RKO (cell line): ENCODE data around the gene MRRF.

ENCODE experiments used
- DNase-seq: peaks from one replicate; pipeline ENCODE4 v3.0.0-alpha.2; 2016; ENCODE audit warnings: low spot score

Gene MRRF, protein sequence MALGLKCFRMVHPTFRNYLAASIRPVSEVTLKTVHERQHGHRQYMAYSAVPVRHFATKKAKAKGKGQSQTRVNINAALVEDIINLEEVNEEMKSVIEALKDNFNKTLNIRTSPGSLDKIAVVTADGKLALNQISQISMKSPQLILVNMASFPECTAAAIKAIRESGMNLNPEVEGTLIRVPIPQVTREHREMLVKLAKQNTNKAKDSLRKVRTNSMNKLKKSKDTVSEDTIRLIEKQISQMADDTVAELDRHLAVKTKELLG

DNA sequence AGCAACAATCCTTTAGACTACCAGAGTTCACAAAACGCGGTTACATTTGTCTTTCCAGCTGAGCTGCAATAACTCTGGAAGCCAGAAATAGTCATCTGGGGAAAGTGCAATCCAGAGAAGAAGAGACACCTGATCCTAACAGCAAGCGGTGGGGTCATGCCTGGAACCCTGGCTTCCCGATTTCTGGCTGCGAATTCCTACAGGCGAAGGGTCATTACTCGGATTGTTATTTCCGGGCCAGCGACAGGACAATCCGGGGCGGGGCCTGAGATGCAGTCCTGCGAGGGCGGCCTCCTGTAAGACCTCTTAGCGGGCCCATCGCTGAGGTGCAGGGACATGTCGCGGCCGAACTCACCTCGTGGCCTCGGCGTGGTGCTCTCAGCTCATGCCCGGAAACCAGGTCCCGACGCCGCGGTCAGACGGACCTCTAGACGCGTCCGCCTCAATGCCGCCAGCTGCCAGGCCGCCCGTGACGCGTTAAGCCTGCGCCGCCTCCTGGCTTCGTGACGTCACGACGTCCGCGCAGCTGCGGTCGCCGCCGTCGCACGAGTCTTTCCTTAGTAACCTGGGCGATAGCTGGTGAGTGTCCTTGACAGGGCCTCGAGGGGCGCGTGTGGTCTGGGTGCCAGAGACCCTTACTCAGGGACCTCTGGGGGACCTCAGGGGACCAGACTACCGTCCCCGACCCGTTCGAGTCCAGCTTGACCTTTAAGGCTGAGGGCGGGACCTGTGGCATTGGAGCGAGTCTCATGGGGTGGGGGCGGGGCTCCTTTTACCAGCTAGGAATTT is at the start of gene MRRF, which contains the start of gene RBM18:
Gene MRRF (plus strand): TSS at position 523 of the 789 bp plus-strand sequence. CDS start 6,010 bp downstream, outside the sequence.
Gene RBM18 (minus strand): TSS at position 481 of the 789 bp plus-strand sequence. CDS start 3,348 bp downstream, outside the sequence.
- DNase-seq: peak; percentile 95

DNA sequence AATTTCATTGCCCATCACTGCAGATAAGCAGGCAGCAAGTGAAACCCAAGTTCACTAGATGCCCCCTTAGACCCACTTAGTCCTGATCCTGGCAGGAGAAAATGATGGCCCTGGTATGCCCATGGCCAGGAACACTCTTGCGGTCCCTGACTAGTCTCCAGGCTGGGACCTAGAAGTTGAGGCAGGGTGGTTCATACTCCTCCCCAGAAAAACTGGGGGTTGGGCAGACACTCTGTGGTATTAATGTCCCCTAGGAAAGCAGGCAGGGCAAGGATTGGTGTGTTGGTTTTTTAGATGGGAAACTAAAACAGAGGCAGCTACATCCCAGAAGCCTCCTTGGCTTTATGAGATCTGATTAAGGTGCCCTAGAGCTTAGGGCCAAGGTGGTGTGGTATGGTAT is 49.0 kb upstream of the MRRF start:
- no peak for DNase-seq

- DNase-seq: no peak
Observed at GRCh38 chr9:122216138-122216797, 48.4 kb upstream of the MRRF start.

DNA sequence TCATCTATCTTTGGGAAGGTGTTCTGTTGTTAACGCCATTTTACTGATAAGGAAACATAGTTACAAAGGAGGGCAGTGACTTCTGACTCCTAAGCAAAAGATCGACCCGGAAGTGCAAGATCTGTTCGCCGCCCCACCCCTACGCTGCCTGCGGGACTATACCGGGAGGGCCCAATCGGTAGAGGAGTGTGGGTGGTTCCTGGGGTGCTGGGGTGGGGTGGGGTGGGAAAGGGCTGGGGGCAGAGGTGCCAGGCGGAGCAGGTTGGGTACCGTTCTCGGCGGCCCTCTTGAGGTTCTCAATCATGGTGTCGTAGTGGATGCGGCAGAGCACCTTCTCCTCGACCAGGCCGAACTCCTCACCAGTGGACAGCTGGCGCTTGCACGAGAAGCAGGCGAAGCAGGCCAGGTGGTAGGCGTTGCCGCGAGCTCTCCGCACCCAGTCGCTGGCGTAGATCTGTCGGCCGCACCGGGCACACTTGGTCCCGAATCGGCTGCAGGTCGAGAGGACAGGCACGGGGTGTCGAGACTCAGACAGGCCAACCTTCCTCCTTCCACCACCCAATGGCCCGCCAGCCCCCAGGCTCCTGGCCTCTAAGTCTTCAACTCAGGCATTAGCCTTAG is 47.8 kb upstream of the MRRF start:
- no peak for DNase-seq

DNA sequence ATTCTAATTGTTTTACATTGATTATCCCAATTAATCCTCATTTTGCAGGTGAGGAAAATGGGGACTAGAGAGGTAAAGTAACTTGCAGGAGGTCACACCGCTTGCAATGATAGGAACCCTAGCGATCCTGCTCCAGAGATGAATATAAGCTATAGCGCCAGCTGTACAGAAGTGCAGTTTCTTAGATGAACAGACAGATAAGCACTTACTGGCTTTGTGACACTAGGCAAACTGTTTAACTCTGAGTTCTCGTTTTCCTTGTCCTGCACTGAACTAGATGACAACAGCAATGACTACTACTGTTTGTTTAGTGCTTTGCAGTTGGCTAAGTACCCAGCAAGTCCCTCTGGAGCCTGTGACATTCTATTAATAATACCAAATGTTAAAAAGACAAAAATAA is 47.0 kb upstream of the MRRF start:
- no peak for DNase-seq

DNA sequence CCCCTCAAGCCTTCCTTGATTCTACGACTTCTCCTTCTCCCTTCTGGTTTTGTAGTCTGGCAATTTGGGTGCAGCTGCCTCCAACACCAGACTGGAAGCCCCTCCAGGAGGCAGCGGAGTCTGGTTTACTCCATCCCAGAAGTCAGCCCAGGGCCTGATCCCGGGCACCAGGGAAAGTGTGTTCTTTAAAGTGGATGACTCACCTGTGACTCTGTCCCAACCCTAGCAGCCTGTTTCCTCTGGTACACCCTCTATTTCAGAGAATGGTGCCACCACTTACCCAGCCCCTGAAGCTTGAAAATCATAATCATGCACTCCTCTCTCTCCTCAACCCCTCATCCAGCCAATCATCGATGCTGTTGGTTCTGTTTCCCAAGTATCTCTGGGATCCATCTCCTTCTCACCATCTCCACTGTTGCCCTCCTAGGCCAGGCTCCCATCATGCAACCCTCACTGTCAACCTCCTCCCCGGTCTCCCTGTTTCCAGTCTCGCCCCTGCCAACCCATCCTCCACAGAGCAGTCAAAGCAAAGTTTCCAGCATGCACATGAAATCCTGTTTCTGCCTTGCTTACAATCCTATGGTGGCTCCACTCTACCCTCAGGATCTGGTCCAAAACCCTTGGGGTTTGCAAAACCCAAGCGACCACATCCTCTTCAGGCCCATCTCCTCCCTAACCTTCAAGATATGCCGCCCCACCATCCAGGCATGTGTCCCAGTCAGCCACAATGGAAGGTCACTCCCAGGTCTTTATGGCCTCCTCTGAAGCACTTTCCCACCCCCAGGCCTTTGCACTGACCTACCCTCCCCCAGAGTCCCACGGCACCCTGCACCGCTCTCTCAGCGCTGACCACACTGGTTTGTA is 46.4 kb upstream of the MRRF start:
- DNase-seq: peak; percentile 35

- DNase-seq: no peak
Observed at GRCh38 chr9:122218935-122219855, 45.5 kb upstream of the MRRF start.

DNA sequence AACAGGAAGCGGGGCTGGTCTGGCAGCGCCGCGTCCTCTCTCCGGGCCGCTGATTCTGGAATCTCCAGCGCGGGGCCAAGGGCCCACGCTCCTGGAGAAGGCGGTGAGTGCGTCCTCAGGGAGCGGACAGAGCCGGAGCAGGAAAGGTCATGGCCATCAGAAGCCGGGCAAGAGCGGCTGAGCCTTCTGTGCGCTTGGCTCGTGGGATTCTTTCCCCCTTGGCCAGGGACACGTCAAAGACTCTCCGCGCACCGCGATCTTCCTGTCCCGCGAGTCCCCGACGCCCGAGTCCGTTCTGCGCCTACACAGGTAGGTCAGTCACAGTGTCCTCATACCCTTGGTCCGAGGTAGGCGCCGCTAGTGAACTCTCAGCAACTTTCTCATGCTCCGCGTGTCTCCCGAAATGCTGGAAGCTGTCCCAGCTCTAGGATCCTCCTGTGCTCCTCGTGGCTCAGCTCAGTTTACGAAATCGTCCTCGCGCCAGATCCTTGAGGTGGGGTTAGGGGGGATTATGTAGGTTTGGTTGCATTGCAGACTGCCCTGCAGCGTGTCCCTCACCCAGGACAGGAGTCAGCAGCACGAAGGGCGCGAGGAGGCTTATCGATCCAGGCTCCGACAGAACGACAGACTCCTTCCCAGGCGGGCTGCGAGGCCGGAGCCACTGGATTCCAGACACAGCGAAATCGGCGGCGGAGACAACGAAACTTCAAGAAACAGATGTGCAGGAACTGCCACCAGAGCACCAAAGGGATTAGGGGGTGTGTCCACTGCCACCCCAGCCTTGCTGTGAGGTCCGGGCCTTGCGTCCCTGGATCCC is 44.6 kb upstream of the MRRF start:
- DNase-seq: no peak

GRCh38 chr9:122220673-122221182 is 44.0 kb upstream of the MRRF start:
- no peak for DNase-seq

DNA sequence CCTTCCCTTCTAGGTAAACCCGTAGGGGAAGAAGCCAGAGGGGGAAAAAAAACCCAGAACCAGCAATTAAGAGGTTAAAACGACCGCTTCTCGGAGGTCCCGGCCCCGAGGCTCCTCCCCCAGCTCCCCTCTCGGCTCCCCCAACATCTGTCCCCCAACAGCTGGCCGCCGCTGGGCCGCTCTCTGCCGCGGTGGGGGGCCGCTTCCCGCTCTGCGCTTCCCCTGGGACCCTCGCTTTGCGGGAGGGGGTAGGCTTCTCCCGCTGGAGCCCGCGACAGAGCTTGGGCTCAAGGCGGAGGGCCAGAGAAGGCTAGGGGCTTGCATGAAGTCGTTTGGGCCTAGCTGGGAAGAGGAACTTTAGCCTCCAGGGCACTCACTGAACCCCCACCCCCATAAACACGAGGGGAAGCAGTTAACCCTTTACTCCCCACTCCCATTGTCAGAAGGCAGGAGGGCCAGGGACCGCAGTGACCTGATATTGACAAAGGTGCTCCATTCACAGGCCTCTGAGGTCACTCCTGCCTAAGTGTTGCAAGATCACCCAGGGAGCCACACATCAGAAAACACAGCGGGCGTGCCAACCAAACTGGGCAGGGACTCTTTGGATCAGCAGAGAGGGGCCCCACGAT is 43.4 kb upstream of the MRRF start:
- no peak for DNase-seq

DNA sequence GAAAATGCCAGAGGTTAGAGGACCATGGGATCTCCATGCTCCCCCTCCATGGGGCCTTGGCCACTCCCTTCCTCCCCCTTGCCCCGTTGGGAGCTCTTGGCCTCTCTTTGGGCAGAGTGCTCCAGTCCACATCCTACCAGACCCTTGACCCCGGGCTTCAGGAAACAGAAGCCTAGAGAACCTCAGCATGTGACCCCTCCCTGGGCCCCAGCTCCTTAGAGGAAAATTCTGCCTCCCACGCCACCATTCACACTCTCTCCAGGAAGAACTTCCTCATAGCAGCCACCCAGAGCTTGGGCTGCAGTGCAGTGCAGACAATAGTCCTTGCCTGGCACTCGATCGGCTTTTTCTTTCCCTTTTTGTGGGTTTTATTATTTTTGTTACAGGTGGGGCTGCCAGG is 41.9 kb upstream of the MRRF start:
- no peak for DNase-seq

DNA sequence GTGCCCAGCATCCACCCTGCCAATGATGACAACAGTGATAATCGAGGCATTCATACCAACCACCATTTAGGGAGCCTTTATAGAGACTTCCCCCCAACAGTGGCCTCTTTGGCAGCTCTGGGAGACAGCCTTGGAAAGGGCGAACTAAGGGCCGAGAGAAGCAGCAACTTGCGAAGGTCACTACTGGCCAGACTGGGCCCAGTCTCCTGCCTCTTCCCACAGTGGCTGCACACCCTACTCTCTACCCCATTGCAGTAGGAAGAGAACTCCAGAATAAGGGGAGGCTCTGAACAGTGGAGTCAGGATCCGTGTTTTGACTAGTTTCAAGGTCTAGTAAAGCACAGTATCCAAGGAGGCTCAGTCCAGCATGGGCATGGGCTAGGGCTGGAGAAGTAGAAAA is 41.2 kb upstream of the MRRF start:
- no peak for DNase-seq

GRCh38 chr9:122225312-122226141 is 39.2 kb upstream of the MRRF start:
- DNase-seq: no peak

- DNase-seq: no peak
Observed at GRCh38 chr9:122226142-122226757, 38.4 kb upstream of the MRRF start.

DNA sequence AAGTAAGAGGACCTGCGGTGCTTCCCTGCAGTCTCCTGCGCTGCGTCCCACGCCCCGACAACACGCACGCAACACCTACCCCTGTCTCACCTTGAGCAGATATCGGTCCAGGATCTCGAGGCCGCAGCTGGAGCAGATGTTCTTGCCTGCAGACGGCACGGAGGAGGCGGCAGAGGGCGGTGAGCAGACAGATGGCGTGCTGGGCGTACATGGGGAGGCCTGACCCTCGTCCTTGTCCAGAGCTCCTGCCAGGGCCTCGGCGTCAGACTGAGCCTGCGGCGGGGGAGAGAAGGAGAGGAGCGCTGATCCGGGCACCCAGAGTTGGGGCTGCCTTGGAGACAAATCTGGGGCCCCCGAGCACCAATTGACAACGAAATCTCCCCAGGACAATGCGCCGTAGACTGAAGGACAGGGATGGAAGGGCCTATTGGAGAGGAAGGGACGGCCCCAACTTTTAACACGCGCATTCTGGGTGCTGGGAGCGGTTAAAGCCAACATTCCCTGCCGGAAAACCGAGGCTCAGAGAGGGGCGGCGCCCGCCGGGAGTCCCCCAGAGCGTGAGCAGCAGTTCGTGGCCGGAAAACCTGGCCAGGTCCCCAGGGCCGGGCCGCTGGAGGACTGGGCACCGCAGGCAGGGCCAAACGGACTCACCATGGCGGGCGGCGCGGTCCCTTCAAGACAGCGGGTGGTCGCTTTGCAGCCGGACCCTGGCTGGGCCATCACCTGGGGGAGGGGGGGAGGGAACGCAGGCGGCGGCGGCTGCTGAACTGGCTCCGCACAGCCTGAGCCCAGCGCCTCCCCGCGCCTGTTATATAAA is 37.7 kb upstream of the MRRF start:
- no peak for DNase-seq

DNA sequence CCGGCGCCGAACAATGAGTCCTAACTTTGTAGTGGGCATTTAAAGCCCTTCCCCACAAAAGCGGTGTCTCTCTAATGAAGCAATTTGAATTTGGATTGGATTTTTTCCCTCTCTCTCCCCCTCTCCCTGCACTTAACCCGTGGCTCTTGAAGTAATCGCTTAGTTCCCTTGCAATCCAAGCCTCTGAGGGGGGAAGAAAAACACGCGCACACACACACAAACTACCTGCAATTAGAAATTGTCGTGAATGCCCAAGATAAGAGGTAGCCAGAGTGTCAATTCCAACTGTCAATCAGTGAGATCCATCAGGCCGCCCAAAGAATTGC is 37.1 kb upstream of the MRRF start:
- DNase-seq: no peak

DNA sequence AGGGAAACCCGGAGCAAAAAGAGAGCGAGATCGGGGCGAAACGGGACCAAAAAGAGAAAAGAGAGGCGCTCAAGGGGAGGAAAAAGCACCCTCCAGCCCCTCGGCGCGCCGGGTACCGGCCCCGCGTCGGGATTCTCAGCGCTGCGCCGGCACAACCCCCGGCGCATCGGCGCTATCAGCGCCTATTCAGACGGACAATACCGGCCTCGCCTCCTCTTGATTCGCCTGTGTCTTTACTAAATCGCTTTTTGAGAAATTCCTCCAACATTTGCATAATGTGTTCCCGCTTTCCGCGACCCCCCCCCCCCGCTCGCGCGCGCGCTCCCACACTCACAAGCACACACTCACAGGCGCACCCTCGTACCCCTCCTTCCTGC is 36.5 kb upstream of the MRRF start:
- no peak for DNase-seq
